Nephron (organoid): Measurements from ENCODE around the gene TMEM18.

ENCODE experiments used
- H3K27ac Mint-ChIP-seq, 3 experiments: 2 replicates each; pipeline ENCODE4 v1.8.0; 2020; ENCODE audit warnings: mixed read lengths in 3 of 3, mild to moderate bottlenecking in 2 of 3, moderate library complexity in 1 of 3
- H3K27me3 Mint-ChIP-seq: 2 replicates; pipeline ENCODE4 v1.8.0; 2021; ENCODE audit warnings: low read depth, mild to moderate bottlenecking, moderate library complexity, mixed read lengths
- H3K36me3 Mint-ChIP-seq: 2 replicates; pipeline ENCODE4 v1.8.0; 2020; ENCODE audit warnings: low read depth, mixed read lengths
- H3K4me1 Mint-ChIP-seq: 2 replicates; pipeline ENCODE4 v1.8.0; 2020; ENCODE audit warnings: mixed read lengths
- H3K4me3 Mint-ChIP-seq, 3 experiments: 2 replicates each; pipeline ENCODE4 v1.8.0; 2020; ENCODE audit warnings: mild to moderate bottlenecking in 3 of 3, mixed read lengths in 3 of 3, moderate library complexity in 2 of 3
- H3K9me3 Mint-ChIP-seq: 2 replicates; pipeline ENCODE4 v1.8.0; 2020; ENCODE audit warnings: mixed read lengths
- CTCF ChIP-seq, 3 experiments: fragments of 200-600 bp; sonication (generic); IDR thresholded peaks; one replicate each; pipeline ENCODE4 v1.5.0; 2021; ENCODE audit warnings: antibody characterized with exemption in 3 of 3; ENCODE audit not compliant: unreplicated experiment in 3 of 3

The TMEM18 gene

DNA sequence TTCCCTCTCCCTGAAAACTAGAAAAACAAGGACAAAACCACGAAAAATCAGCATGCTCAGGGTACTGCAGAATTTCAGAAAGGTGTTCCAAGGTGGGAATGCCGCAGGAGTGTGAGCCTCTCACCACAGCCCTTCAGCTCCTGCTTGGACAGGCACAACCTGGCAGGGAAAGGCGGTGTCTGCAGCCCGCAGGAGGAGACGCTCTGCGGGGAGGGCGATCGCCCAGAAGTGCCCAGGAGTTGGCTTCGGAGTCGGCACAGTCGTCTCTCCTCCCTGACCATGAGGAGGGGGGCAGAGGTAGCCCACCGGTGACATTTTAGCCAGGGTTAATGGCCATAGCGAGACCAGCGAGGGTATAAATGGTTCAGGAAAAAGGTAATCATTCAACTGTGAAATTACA lies 57.2 kb downstream of the TMEM18 start:
- H3K27ac Mint-ChIP-seq = peak overlapping the region in 1 of 3 experiments; percentile 84
- no peak for TF ChIP-seq CTCF (IDR thresholded peaks at IDR 0.05; ENCODE audit: unreplicated experiment in 3 of 3)
- H3K4me1 Mint-ChIP-seq = peaks cover 13% of the 10 kb centered on the region
- H3K9me3 Mint-ChIP-seq = peaks cover 5% of the 10 kb centered on the region
- H3K27me3 Mint-ChIP-seq = peaks cover 10% of the 10 kb centered on the region
- H3K4me3 Mint-ChIP-seq = no peak overlapping the region
- no peaks in the 10 kb centered on the region for H3K36me3 Mint-ChIP-seq

DNA sequence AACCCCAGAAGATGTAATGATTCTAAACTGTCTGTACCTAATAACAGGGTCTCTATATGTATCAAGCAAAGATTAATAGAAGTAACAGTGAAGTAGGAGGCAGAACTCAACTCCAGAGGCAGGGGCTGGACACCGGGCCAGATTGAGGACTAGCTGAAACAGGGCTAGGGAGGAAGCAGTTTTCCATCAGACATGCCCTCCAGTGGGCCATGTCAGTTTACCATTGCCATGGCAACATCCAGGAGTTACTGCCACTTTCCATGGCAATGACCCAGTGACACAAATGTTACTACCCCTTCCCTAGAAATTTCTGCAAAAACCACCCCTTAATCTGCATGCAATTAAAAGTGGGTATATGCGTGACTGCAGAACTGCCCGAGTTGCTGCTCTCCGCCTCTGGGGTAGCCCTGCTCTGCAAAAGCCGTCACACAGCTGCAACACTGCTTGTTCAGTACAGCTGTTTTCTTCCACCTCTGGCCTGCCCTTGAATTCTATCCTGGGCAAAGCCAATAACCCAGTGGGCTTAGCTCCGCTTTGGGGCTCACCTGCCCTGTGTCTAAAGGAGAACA lies 58.7 kb downstream of the TMEM18 start:
- Mint-ChIP-seq H3K9me3 (peaks cover 5% of the 10 kb centered on the region), H3K27ac (peak overlapping the region in 1 of 3 experiments; percentile 58), H3K4me3 (no peak overlapping the region), H3K36me3 (no peaks in the 10 kb centered on the region), H3K27me3 (peaks cover 5% of the 10 kb centered on the region), H3K4me1 (peaks cover 13% of the 10 kb centered on the region)
- TF ChIP-seq CTCF (IDR thresholded peaks at IDR 0.05; ENCODE audit: unreplicated experiment in 3 of 3) = no peak

GRCh38 chr2:618005-618404 lies 59.2 kb downstream of the TMEM18 start:
- Mint-ChIP-seq H3K27me3 (peaks cover 3% of the 10 kb centered on the region), H3K36me3 (no peaks in the 10 kb centered on the region), H3K9me3 (peaks cover 5% of the 10 kb centered on the region), H3K4me3 (no peak overlapping the region), H3K4me1 (peaks cover 11% of the 10 kb centered on the region), H3K27ac (no peak overlapping the region)
- no peak for TF ChIP-seq CTCF (IDR thresholded peaks at IDR 0.05; ENCODE audit: unreplicated experiment in 3 of 3)
